Placental pericyte (primary cell): ENCODE results near the gene KCNK1. TPM values are rescaled to one million over a fixed set of nuclear protein-coding genes. Genes with fewer than 3 reads are reported as not detected.

Source experiments
- small RNA-seq: library from RNA; depleted of rRNA; stranded (forward); fragments of <200 nt; gene quantifications from one replicate; pipeline ENCODE3, GENCODE V24; 2012; ENCODE audit warnings: low replicate concordance
- total RNA-seq: library from RNA; depleted of rRNA; stranded (reverse); fragments of >200 nt; gene quantifications from 2 replicates; pipeline ENCODE4 v1.2.3, GENCODE V29; 2012

The KCNK1 gene
- 0.22 and 0.72 TPM in 2 replicates for total RNA-seq

GRCh38 chr1:233613252-233614172 is at the start of gene KCNK1:
Gene KCNK1, plus strand, starts transcription at chr1:233614106. Its CDS starts 66 bp downstream, at chr1:233614172.

Small RNA genes within 50 kb of the gene (small RNA-seq; reads per million reads assigned to genes)
- not detected for gene MIR4427
